ENCODE data around the gene LIN7A. TPM values are rescaled to one million over a fixed set of nuclear protein-coding genes. Genes with fewer than 3 reads are reported as not detected.
A peak's percentile ranks its signal among the peaks of the same experiment; 100 is the strongest.

LIN7A gene
- total RNA-seq, 1 donor, result 6.6 TPM

DNA sequence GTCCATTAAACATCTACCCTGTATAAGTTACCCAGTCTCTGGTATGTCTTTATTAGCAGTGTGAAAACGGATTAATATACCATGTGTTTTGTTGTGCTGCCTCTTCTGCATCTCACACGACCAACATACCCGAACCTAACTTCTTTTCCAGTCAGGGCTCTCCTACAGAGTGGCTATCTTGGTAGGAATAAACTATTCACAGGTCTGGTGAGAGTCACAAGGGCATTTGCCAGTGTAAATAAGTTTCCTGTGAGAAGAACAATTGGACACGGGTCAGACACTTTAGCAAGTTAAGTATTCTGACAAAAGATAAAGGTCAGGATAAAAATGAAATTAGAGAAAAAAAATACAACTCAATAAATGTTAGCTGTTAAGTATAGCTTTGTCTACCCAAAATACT lies 160.1 kb downstream of the LIN7A start:
- DNase-seq (ENCODE audit: low read depth), result peak; percentile 59

DNA sequence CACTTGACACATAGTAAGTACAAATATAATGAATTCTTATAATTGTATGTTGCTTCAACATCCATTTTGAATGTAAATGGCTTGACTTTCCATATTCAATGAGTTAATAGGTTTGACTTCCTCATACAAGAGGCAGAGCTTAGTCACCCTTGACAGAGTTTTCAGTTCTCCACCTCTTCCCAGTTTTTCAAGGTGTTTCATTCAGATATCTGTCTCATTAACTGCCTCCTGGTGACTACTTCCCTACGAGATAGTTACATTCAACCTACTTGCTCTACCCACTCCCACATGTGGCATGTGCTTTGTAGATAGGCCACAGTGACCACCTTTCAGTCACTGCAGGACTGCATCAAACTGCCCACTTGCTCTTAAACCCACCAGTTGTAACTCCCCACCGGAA lies 161.0 kb downstream of the LIN7A start:
- TF ChIP-seq, protein P1, sequence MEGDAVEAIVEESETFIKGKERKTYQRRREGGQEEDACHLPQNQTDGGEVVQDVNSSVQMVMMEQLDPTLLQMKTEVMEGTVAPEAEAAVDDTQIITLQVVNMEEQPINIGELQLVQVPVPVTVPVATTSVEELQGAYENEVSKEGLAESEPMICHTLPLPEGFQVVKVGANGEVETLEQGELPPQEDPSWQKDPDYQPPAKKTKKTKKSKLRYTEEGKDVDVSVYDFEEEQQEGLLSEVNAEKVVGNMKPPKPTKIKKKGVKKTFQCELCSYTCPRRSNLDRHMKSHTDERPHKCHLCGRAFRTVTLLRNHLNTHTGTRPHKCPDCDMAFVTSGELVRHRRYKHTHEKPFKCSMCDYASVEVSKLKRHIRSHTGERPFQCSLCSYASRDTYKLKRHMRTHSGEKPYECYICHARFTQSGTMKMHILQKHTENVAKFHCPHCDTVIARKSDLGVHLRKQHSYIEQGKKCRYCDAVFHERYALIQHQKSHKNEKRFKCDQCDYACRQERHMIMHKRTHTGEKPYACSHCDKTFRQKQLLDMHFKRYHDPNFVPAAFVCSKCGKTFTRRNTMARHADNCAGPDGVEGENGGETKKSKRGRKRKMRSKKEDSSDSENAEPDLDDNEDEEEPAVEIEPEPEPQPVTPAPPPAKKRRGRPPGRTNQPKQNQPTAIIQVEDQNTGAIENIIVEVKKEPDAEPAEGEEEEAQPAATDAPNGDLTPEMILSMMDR (IDR thresholded peaks at IDR 0.05; ENCODE audit: insufficient read depth, low read length), result no peak
- no peak for DNase-seq (ENCODE audit: low read depth)
- no peak overlapping the region for H3K4me3 ChIP-seq (ENCODE audit: low read depth, low read length)

More for the DNA sequence above, 160.1 kb downstream of the LIN7A start:
- H3K4me3 ChIP-seq (ENCODE audit: low read depth, low read length), result no peak overlapping the region
- TF ChIP-seq, protein P1 (IDR thresholded peaks at IDR 0.05; ENCODE audit: insufficient read depth, low read length), result no peak

DNA sequence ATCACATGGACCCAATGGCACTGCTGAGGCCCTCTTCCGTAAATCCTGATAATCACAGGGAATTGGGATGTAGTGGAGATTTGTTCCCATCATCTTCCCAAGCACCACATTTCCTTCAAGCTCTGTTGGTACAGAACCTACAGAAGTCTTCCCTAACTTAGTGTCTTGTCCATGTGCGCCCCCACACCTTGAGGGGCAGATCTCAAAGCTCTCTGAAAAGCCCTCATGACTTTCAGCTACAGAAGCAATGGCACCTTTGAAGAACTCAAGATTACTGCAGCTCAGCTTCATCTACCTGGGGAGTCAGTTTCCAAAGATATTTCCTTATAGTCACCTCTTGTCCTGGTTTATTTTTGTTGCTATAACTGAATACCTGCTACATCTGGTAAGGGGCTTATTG lies 166.8 kb downstream of the LIN7A start:
- no peak overlapping the region for H3K4me3 ChIP-seq (ENCODE audit: low read depth, low read length)
- no peak for DNase-seq (ENCODE audit: low read depth)
- TF ChIP-seq, protein P1 (IDR thresholded peaks at IDR 0.05; ENCODE audit: insufficient read depth, low read length), result no peak

DNA sequence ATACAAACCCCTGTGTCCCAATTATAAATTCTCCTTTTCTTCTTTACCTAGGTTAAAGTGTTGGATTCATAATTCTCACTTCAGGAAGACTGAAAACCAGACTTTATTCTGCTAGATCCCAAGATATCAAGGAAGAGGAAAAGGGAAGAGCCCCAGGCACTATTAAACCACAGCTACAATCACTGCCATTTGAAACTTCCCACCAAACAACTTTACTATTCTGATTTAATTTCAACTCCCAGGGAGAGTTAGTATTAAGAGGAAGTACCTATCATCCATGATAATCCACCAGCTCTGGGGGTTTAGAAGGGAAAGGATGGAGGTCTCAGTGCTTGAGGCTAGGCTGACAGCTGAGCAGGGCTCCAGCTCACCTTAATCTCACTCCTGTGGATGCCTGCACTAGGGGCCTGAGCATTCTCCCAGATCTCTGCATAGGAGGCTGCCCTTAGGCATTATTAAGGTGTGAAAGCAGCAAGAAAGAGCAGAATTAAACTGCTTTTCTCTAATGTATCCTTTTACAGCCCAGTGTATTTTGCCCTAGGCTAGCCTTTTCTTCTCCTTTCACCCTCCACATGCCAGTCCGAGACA lies 168.1 kb downstream of the LIN7A start:
- TF ChIP-seq, protein P1 (IDR thresholded peaks at IDR 0.05; ENCODE audit: insufficient read depth, low read length), result no peak
- no peak overlapping the region for H3K4me3 ChIP-seq (ENCODE audit: low read depth, low read length)
- DNase-seq (ENCODE audit: low read depth), result no peak

DNA sequence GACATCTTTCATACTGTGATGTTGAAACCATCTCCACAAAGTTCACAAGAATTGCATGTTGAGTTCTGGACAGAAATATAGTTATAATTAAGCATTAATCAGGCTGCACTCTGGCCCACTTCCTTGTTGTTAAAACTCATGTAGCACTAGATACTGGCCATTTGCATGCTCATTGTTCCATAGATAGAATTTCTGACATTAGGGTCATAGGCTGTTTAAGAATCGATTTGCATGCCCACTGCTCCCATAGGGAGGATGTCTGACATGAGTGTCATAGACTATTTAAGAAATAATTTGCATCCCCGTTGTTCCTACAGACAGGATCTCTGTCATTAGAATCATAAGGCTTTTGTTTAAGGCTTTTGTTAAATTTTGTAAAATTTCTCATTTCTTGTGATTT lies 170.8 kb downstream of the LIN7A start:
- TF ChIP-seq, protein P1 (IDR thresholded peaks at IDR 0.05; ENCODE audit: insufficient read depth, low read length), result no peak
- DNase-seq (ENCODE audit: low read depth), result no peak
- H3K4me3 ChIP-seq (ENCODE audit: low read depth, low read length), result no peak overlapping the region

DNA sequence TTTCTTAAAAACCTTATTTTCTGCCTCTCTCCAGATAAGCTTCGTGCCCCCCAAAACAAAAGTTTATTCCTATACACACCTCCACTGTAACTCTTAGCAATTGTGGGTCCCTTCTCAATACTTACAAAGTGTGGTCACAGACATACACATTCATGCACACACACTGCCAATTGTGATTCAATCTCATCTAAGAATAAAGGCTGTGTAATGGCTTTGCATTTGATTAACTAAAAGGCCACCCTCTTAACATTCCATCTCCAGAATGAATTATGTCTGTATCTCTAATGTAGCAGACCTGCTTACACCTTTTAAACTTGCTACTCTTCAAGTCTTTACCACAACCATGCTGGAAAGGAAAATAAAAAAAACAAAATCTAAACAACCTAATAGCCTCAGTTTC lies 171.5 kb downstream of the LIN7A start:
- DNase-seq (ENCODE audit: low read depth), result no peak
- TF ChIP-seq, protein P1 (IDR thresholded peaks at IDR 0.05; ENCODE audit: insufficient read depth, low read length), result no peak
- no peak overlapping the region for H3K4me3 ChIP-seq (ENCODE audit: low read depth, low read length)

DNA sequence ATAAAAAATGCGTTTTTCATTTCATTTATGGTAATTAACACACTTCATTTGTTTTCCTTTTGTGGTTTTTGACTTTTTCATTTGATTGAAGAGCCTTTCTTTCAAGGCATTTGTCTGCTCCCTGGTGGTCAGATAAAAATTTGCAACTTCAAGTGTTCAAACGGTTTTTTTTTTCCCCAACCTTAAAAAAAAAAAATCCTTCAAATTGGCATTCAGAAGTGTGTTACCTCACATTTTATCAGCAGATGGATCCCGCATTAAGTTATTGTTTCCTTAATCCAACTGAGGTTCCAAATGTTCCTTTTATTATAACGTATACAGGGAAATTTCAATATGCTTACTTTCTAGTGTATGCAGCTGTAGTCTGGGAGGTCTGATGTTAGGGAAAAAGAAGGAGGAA lies 173.9 kb downstream of the LIN7A start:
- no peak overlapping the region for H3K4me3 ChIP-seq (ENCODE audit: low read depth, low read length)
- DNase-seq (ENCODE audit: low read depth), result peak; percentile 80
- TF ChIP-seq, protein P1 (IDR thresholded peaks at IDR 0.05; ENCODE audit: insufficient read depth, low read length), result peak; percentile 60

Measured in fibroblast of the aortic adventitia (primary cell).